H1 (cell line): ENCODE data around the gene RIMBP2. TPM values are rescaled to one million over a fixed set of nuclear protein-coding genes. Genes with fewer than 3 reads are reported as not detected.

Source experiments
- CTCF ChIA-PET: fragments of 300-600 bp; sonication (Branson Sonifier 250); formaldehyde crosslinking; loops from one replicate; lab custom pipeline; 2021; ENCODE audit not compliant: partially characterized antibody; lab: Charles Lee
- POLR2A ChIA-PET: fragments of 300-600 bp; sonication (Branson Sonifier 250); formaldehyde crosslinking; loops from one replicate; lab custom pipeline; 2021; ENCODE audit warnings: inconsistent platforms; ENCODE audit not compliant: partially characterized antibody; lab: Charles Lee
- DNase-seq, 2 experiments: peaks; one replicate each; pipeline versions ENCODE4 v3.0.0 to v3.0.0-alpha.2; 2010 to 2022; ENCODE audit warnings: low spot score in 2 of 2, low read depth in 1 of 2, mixed read lengths in 1 of 2
- FAIRE-seq: peaks from 2 replicates; lab custom pipeline; 2011; peaks lifted over from hg19 to GRCh38; lab: Jason Lieb, UNC
- H2AFZ ChIP-seq: 2 replicates; pipeline ENCODE4 v1.8.1; 2012; ENCODE audit warnings: low read length, inconsistent platforms
- H2AK5ac ChIP-seq: 2 replicates; pipeline ENCODE4 v1.6.1; 2013; ENCODE audit warnings: low read depth, low read length
- H2BK120ac ChIP-seq: replicated peaks from 2 replicates; pipeline ENCODE3; 2013; ENCODE audit warnings: low read depth, low read length, inconsistent platforms
- H2BK12ac ChIP-seq: 2 replicates; pipeline ENCODE4 v1.6.1; 2013; ENCODE audit warnings: low read depth, low read length
- H2BK15ac ChIP-seq: 2 replicates; pipeline ENCODE4 v1.6.1; 2013; ENCODE audit warnings: low read length
- H2BK20ac ChIP-seq: 2 replicates; pipeline ENCODE4 v1.6.1; 2013; ENCODE audit warnings: low read length
- H2BK5ac ChIP-seq: 2 replicates; pipeline ENCODE4 v1.6.1; 2013; ENCODE audit warnings: low read depth, low read length
- H3K14ac ChIP-seq: 2 replicates; pipeline ENCODE4 v1.6.1; 2013; ENCODE audit warnings: inconsistent platforms; ENCODE audit not compliant: insufficient read length
- H3K18ac ChIP-seq: 2 replicates; pipeline ENCODE4 v1.6.1; 2013; ENCODE audit warnings: low read length; ENCODE audit errors: extremely low read depth
- H3K23ac ChIP-seq: 2 replicates; pipeline ENCODE4 v1.6.1; 2013; ENCODE audit warnings: inconsistent platforms; ENCODE audit not compliant: insufficient read length
- H3K23me2 ChIP-seq: 2 replicates; pipeline ENCODE4 v1.6.1; 2013; ENCODE audit warnings: low read depth, low read length
- H3K27ac ChIP-seq: 2 replicates; pipeline ENCODE4 v1.6.1; 2011; ENCODE audit warnings: low read depth, low read length, inconsistent platforms
- H3K27me3 ChIP-seq, 4 experiments: replicated peaks in 1 of 4; 1 replicate in 1 of 4; 2 replicates in 3 of 4; pipeline versions ENCODE4 v1.6.1 to v1.8.1; 2011 to 2013; ENCODE audit warnings: low read length in 3 of 4, mild to moderate bottlenecking in 3 of 4, inconsistent platforms in 2 of 4, mixed read lengths in 2 of 4, moderate library complexity in 1 of 4; ENCODE audit not compliant: control insufficient read depth in 3 of 4, insufficient read depth in 3 of 4; ENCODE audit errors: extremely low read depth in 1 of 4
- H3K36me3 ChIP-seq, 4 experiments: 2 replicates each; pipeline versions ENCODE4 v1.6.1 to v1.8.1; 2011 to 2013; ENCODE audit warnings: mild to moderate bottlenecking in 4 of 4, low read length in 3 of 4, moderate library complexity in 2 of 4, control low read depth in 1 of 4, inconsistent platforms in 1 of 4; ENCODE audit not compliant: insufficient read depth in 4 of 4, control insufficient read depth in 2 of 4
- H3K4ac ChIP-seq: replicated peaks from 2 replicates; pipeline ENCODE3; 2013; ENCODE audit warnings: low read length, low read depth, mixed read lengths, inconsistent platforms; ENCODE audit not compliant: insufficient read length
- H3K4me1 ChIP-seq, 4 experiments: replicated peaks in 1 of 4; 1 replicate in 1 of 4; 2 replicates in 3 of 4; pipeline versions ENCODE4 v1.6.1 to v1.8.1; 2011 to 2013; ENCODE audit warnings: low read length in 3 of 4, inconsistent platforms in 2 of 4, mixed read lengths in 1 of 4; ENCODE audit not compliant: insufficient read depth in 4 of 4, control insufficient read depth in 3 of 4
- H3K4me2 ChIP-seq, 2 experiments: 2 replicates each; pipeline versions ENCODE4 v1.6.1 to v1.8.1; 2011 to 2013; ENCODE audit warnings: low read depth in 2 of 2, low read length in 2 of 2, control low read depth in 1 of 2, inconsistent platforms in 1 of 2, mild to moderate bottlenecking in 1 of 2; ENCODE audit not compliant: insufficient read depth in 1 of 2
- H3K4me3 ChIP-seq, 4 experiments: fragments of 200-600, 300-600 bp in 1 of 4; sonication (generic), shearing (Covaris generic), sonication (Bioruptor Twin) in 1 of 4; 2 replicates each; pipeline versions ENCODE4 v1.5.1 to v1.8.1; 2011 to 2016; ENCODE audit warnings: low read length in 4 of 4, low read depth in 3 of 4, control low read depth in 2 of 4, inconsistent platforms in 2 of 4, mild to moderate bottlenecking in 2 of 4, mixed read lengths in 1 of 4, moderate library complexity in 1 of 4; ENCODE audit not compliant: insufficient read depth in 2 of 4; ENCODE audit errors: extremely low read depth in 1 of 4
- H3K56ac ChIP-seq: replicated peaks from 2 replicates; pipeline ENCODE3; 2013; ENCODE audit warnings: low read depth, mild to moderate bottlenecking, mixed read lengths, low read length, inconsistent platforms; ENCODE audit not compliant: insufficient read length
- H3K79me1 ChIP-seq: 2 replicates; pipeline ENCODE4 v1.6.1; 2013; ENCODE audit warnings: low read depth, low read length, control low read depth
- H3K79me2 ChIP-seq, 2 experiments: 2 replicates each; pipeline versions ENCODE4 v1.6.1 to v1.8.1; 2012 to 2013; ENCODE audit warnings: low read length in 2 of 2, mild to moderate bottlenecking in 2 of 2, inconsistent platforms in 1 of 2; ENCODE audit not compliant: insufficient read depth in 2 of 2, control insufficient read depth in 1 of 2
- H3K9ac ChIP-seq, 4 experiments: replicated peaks in 1 of 4; 1 replicate in 1 of 4; 2 replicates in 3 of 4; pipeline versions ENCODE4 v1.6.1 to v1.8.1; 2011 to 2013; ENCODE audit warnings: low read depth in 3 of 4, low read length in 3 of 4, control low read depth in 2 of 4, mild to moderate bottlenecking in 2 of 4, moderate library complexity in 2 of 4, inconsistent platforms in 1 of 4; ENCODE audit errors: extremely low read depth in 1 of 4
- H3K9me3 ChIP-seq, 2 experiments: 2 replicates each; pipeline versions ENCODE4 v1.6.1 to v1.8.1; 2012 to 2013; ENCODE audit warnings: mild to moderate bottlenecking in 2 of 2, moderate library complexity in 2 of 2, control low read depth in 1 of 2, inconsistent platforms in 1 of 2, low read depth in 1 of 2, low read length in 1 of 2, mixed read lengths in 1 of 2; ENCODE audit not compliant: insufficient read depth in 2 of 2
- H4K20me1 ChIP-seq, 2 experiments: replicated peaks in 1 of 2; 2 replicates each; pipeline versions ENCODE3 to v1.8.1; 2011 to 2013; ENCODE audit warnings: inconsistent platforms in 2 of 2, low read length in 2 of 2, mild to moderate bottlenecking in 1 of 2; ENCODE audit not compliant: insufficient read depth in 2 of 2, control insufficient read depth in 1 of 2
- H4K5ac ChIP-seq: 2 replicates; pipeline ENCODE4 v1.6.1; 2013; ENCODE audit warnings: low read length, low read depth, mixed read lengths, inconsistent platforms; ENCODE audit not compliant: insufficient read length
- H4K8ac ChIP-seq: 2 replicates; pipeline ENCODE4 v1.8.0; 2013; ENCODE audit warnings: mild to moderate bottlenecking, moderate library complexity, low read length, inconsistent platforms; ENCODE audit not compliant: insufficient read depth; ENCODE audit errors: extremely low read depth
- H4K91ac ChIP-seq: replicated peaks from 2 replicates; pipeline ENCODE3; 2013; ENCODE audit warnings: low read length, mixed read lengths, inconsistent platforms; ENCODE audit not compliant: insufficient read length
- ASH2L ChIP-seq: fragments of 200-600, 300-600 bp; sonication (generic); IDR thresholded peaks from one replicate; pipeline ENCODE4 v1.7.1; 2017; ENCODE audit warnings: low read length
- CREB1 ChIP-seq: IDR thresholded peaks from 2 replicates; pipeline ENCODE4 v1.6.1; 2012; ENCODE audit warnings: inconsistent platforms
- GTF2F1 ChIP-seq: IDR thresholded peaks from 2 replicates; pipeline ENCODE4 v1.6.1; 2012; ENCODE audit warnings: low read depth, low read length, improper control_type of control experiment, borderline replicate concordance
- PHF8 ChIP-seq: fragments of 200-600 bp; sonication (generic); conservative IDR thresholded peaks from 2 replicates; pipeline ENCODE4 v1.7.1; 2012; ENCODE audit warnings: low read depth, mild to moderate bottlenecking, inconsistent platforms, low read length, moderate library complexity
- POU5F1 ChIP-seq: IDR thresholded peaks from 2 replicates; pipeline ENCODE4 v1.6.1; 2011; ENCODE audit warnings: low read depth, mild to moderate bottlenecking, low read length, moderate library complexity
- SIN3A ChIP-seq, 2 experiments: IDR thresholded peaks in 1 of 2; conservative IDR thresholded peaks in 1 of 2; 2 replicates each; pipeline ENCODE4 v1.6.1; 2011 to 2012; ENCODE audit warnings: low read length in 2 of 2, improper control_type of control experiment in 1 of 2, low read depth in 1 of 2, mild to moderate bottlenecking in 1 of 2
- SIX5 ChIP-seq: IDR thresholded peaks from 2 replicates; pipeline ENCODE4 v1.6.1; 2011; ENCODE audit warnings: mild to moderate bottlenecking, low read depth, low read length
- USF2 ChIP-seq: IDR thresholded peaks from 2 replicates; pipeline ENCODE4 v1.6.1; 2011; ENCODE audit warnings: low read length, improper control_type of control experiment
- YY1 ChIP-seq: IDR thresholded peaks from 2 replicates; pipeline ENCODE4 v1.6.1; 2011; ENCODE audit warnings: low read depth, mild to moderate bottlenecking, low read length
- WGBS, 2 experiments: shearing (Covaris generic) in 1 of 2; methylation state at CpG; one replicate each; pipeline versions ENCODE4 v1.1.6 to v1.1.7; 2013 to 2015; ENCODE audit warnings: low lambda C conversion rate in 2 of 2, mixed read lengths in 2 of 2, inconsistent platforms in 1 of 2, low coverage in 1 of 2, missing lambda C conversion rate in 1 of 2; ENCODE audit not compliant: insufficient replicate concordance in 2 of 2, insufficient coverage in 1 of 2, insufficient read length in 1 of 2; ENCODE audit errors: extremely low coverage in 1 of 2, missing lambda C conversion rate in 1 of 2; 5-methylcytosine and 5-hydroxymethylcytosine counted together
- polyA plus RNA-seq, 7 experiments: library from polyadenylated mRNA; depleted of rRNA in 3 of 7; stranded (reverse) in 5 of 7; unstranded in 2 of 7; fragments of >200 nt in 5 of 7; fragments of 200-250 nt in 2 of 7; gene quantifications; 1 replicate in 5 of 7; 2 replicates in 1 of 7; 4 replicates in 1 of 7; pipeline versions ENCODE4 v1.2.1 to v1.2.3, GENCODE V29; 2011 to 2013; ENCODE audit warnings: missing spikeins in 2 of 7, mixed read lengths in 2 of 7
- total RNA-seq: library from RNA; stranded (reverse); fragmentation: NEBNext Ultra II Directional; extraction: Animal tissue kit (Norgen Biotek cat#: 25700); gene quantifications from 2 replicates; pipeline ENCODE4 v1.2.1, GENCODE V29; 2021

RIMBP2 gene
- total and polyA plus RNA-seq, 2 of the 8 experiments (the other 6 are each of a cell fraction or from before 2014, with no cell fraction given), result 0.18 to 0.65 TPM

- Histone ChIP-seq H3K27me3 (no peaks in the 10 kb centered on the region), H3K27ac (no peak overlapping the region), H3K4me1 (peaks cover 0 to 4% (median 0%) of the 10 kb centered on the region in 4 experiments; a peak in 1 of 7 replicates), H2BK120ac (no peak overlapping the region), H3K56ac (no peak overlapping the region), H3K4me2 (no peak overlapping the region), H3K4ac (no peak overlapping the region), H2BK12ac (no peak overlapping the region), H3K9me3 (no peaks in the 10 kb centered on the region), H4K5ac (no peak overlapping the region), H4K20me1 (no peaks in the 10 kb centered on the region), H4K91ac (no peak overlapping the region), H2BK5ac (no peak overlapping the region), H3K14ac (no peak overlapping the region), H4K8ac (no peak overlapping the region), H2BK20ac (no peak overlapping the region), H2BK15ac (no peak overlapping the region), H3K36me3 (no peaks in the 10 kb centered on the region), H2AFZ (no peak overlapping the region), H3K23ac (no peak overlapping the region), H3K18ac (no peak overlapping the region), H3K4me3 (no peak overlapping the region), H3K79me2 (no peaks in the 10 kb centered on the region), H3K79me1 (no peaks in the 10 kb centered on the region), H2AK5ac (no peak overlapping the region), H3K23me2 (no peaks in the 10 kb centered on the region; the same call in 1 of the 2 replicates), H3K9ac (no peak overlapping the region)
- ChIA-PET CTCF (interaction anchor here (1.1 to 2.6 kb wide), 3 partner anchors 15 to 191 kb away, joined by 3 to 9 read pairs (median 4); no protein-coding TSS in a partner anchor), POLR2A (no interaction called here)
- no peak for FAIRE-seq
- no peak for TF ChIP-seq SIN3A (conservative IDR thresholded peaks at IDR 0.05 in 1 of 2, IDR thresholded peaks at IDR 0.05 in 1 of 2; ENCODE audit: low read depth in 1 of 2, low read length in 2 of 2)
- no peak for TF ChIP-seq SIX5
- no peak for TF ChIP-seq PHF8
- TF ChIP-seq USF2, result no peak
- no peak for TF ChIP-seq ASH2L
- no peak for TF ChIP-seq YY1
- TF ChIP-seq GTF2F1, result no peak
- TF ChIP-seq POU5F1, result no peak
- TF ChIP-seq CREB1, result no peak
- no peak for DNase-seq
- 87% methylated on average over 9 of the region's 9 CpGs; no CpG with 5 or more reads in 1 of the 2 experiments for WGBS, 2 experiments
Measured at GRCh38 chr12:130557201-130557600, 158.9 kb downstream of the RIMBP2 start.
